GM18907 (cell line): Measurements from ENCODE around the gene ZNF605.
"Not testable (repeated sequence)": the region's sequence is repeated elsewhere in the genome, so short reads cannot be mapped to it uniquely, and the experiment has no call there.

Source experiments
- ATAC-seq: cut with Tn5 transposase; IDR thresholded peaks from one replicate; pipeline ENCODE4 v1.9.1; 2021; ENCODE audit warnings: mild to moderate bottlenecking, moderate library complexity; ENCODE audit not compliant: unreplicated experiment

The ZNF605 gene

GRCh38 chr12:132908145-132909029, 47.7 kb downstream of the ZNF605 start:
- ATAC-seq, result peak; percentile 96

DNA sequence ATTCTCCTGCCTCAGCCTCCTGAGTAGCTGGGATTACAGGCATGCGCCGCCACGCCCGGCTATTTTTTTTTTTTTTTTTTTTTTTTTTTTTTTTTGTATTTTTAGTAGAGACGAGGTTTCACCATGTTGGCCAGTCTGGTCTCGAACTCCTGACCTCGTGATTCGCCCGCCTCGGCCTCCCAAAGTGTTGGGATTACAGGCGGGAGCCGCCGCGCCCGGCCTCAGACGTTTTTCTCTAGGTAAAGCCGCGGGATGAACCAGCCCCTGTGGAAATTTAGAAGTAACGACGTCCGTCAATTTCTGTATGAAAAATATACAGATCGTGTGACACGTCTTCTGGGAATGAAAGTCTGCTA, 48.3 kb downstream of the ZNF605 start:
- not testable (repeated sequence) for ATAC-seq

- ATAC-seq, result no peak
Observed at GRCh38 chr12:132907216-132907615, 48.9 kb downstream of the ZNF605 start.

- ATAC-seq, result no peak
Observed at GRCh38 chr12:132904718-132905328, 51.3 kb downstream of the ZNF605 start.

DNA sequence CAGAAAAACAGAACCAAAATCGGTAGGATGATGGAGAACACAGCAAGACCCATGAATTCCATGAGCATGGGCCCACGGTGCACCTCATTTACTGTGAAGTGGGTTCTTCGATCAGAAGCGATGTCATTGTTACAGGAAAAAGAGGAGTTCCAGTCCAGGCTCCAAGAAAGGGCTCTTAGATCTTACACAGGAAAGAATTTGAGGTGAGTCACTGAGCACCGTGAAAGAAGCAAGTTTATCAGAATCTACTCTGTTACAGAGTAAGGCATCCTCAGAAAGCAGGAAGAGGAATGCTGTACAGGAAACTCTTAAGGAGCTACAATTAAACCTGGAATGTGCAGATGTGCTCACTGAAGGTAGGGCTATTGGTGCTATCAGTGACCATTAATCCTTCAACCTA, 57.1 kb downstream of the ZNF605 start:
- no peak for ATAC-seq

- no peak for ATAC-seq
Observed at GRCh38 chr12:132888852-132889251, 67.3 kb downstream of the ZNF605 start.

- peak; percentile 98 for ATAC-seq
Observed at GRCh38 chr12:132887513-132888351, 68.4 kb downstream of the ZNF605 start, which contains the start of gene CHFR. TSS of gene CHFR (minus strand) at chr12:132887605. CDS start at chr12:132887328, 277 bp downstream.

DNA sequence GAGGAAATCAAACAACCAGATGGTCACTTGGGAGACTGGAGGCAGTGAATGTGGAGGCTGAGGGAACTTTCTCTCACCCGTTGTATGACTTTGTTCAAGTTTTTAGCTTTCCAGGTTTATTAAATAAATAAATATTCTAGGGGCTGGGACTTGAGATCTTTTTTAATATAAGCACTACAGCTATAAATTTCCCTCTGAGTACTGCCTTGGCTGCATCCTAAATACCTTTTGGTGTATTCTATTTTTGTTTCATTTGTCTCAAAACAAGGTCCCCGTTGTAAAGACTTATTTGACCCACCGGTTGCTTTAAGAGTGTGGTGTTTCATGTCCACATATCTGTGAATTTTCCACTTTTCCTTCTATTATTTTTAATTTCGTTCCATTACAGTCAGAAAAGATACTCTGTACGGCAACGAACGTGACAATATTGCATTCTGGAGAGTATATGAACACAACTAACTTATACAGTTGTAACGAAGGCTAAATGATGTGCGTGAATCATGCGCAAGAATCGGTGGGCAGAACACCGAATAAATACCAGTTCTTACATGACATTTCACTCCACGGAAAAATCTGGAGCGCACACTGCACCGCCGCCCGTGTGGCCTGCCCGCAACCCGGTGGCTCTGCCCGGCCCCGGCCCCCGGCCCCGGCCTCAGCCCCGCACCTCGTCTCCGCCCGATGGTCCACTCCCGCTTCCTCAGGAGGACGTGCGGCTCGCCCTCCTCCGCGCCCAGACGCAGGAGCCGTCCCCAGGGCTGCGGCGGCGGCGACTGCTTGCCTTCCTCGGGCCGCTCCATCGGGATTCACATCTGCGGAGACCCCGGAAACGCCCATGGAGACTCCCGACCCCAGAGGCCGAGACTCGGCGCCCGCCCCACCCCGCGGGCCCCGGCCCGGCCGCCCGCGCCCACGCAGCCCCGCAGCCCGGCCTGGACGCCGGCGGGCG, 69.3 kb downstream of the ZNF605 start:
- peak; percentile 36 for ATAC-seq

GRCh38 chr12:132881818-132882217, 74.3 kb downstream of the ZNF605 start:
- no peak for ATAC-seq

GRCh38 chr12:132874620-132875019, 81.5 kb downstream of the ZNF605 start:
- ATAC-seq, result not testable (repeated sequence)

DNA sequence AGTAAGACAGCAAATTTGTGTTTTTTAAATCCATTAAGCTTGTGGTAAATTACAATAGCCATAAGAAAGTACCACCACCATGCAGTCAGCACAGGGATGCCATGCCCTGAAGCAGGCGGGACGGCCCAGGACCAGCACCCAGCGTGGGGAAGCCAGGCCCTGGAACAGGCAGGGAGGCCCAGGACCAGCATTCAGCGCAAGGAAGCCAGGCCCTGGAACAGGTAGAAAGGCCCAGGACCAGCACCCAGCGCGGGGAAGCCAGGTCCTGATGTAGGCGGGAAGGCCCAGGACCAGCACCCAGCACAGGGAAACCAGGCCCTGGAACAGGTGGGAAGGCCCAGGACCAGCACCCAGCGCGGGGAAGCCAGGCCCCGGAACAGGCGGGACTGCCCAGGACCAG, 81.9 kb downstream of the ZNF605 start:
- no peak for ATAC-seq

DNA sequence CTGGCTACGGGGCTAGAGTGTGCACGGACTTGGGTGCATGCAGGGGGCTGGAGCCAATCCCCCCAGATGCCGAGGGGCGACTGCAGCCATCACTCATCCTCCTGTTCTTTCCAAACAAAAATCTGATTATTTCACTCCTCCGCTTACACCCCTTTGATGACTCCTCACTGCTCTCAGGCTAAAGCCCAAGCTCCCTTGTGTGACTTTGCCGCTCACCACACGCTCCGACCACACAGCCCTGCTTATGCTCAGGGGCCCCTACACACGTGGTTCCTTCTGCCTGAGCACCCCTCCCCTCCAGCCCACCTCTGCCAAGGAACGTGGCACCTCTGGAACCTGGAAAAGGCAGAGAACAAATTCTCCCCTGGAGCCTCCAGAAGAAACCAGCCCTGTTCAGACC, 82.4 kb downstream of the ZNF605 start:
- no peak for ATAC-seq

DNA sequence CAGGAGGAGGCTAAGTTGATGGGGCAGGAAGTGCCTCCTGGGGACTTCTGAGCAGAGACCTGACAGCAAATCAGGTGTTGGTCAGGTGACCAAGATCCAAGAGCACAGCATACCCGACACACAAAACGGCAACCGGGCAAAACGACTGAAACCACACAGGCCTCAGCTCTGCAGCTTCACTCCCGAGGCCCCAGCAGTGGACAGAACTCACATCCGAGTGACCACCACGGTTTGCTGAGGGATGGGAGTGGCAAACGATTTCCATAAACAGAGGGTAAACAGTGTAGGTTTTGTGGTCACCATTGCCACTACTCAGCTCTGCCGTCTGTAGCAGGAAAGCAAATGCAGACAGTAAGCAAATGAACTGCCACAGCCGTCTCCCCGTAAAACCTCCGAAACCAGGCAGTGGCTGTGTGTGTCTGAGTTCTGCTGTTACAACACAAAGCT, 83.1 kb downstream of the ZNF605 start:
- no peak for ATAC-seq

- no peak for ATAC-seq
Observed at GRCh38 chr12:132872073-132872855, 83.8 kb downstream of the ZNF605 start.

- no peak for ATAC-seq
Observed at GRCh38 chr12:132869551-132869950, 86.6 kb downstream of the ZNF605 start.
